ENCODE data around the gene CNOT2. TPM values are rescaled to one million over a fixed set of nuclear protein-coding genes. Genes with fewer than 3 reads are reported as not detected.

CNOT2 gene
- total RNA-seq, 1 experiment from 2014 or later: 64.7 TPM

DNA sequence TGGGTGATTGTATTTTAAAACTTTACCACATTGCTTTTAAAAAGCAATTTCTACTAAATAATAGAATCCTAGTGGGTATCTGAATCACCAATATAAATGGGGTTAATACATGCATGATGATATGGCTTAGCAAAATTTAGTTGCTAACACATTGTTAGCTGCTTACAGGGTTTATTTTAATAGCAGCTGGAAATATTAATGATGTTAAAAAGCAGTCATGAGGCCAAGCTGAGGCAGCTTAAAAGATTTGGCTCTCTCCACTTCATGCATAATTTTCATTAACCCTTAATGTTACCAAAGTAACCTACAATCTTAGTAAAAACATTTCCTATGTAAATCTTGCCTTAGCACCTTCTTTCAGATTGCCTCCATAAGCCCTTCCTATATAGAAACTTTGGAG, 49.2 kb upstream of the CNOT2 start:
- no peaks in the 10 kb centered on the region for H3K36me3 Mint-ChIP-seq
- H3K9me3 Mint-ChIP-seq: peaks cover 11% of the 10 kb centered on the region; the same call in 1 of the 2 replicates
- DNase-seq (ENCODE audit: low spot score): no peak
- H3K4me3 Mint-ChIP-seq: no peak overlapping the region
- POLR2A ChIA-PET: no interaction called here
- no peak overlapping the region for H3K27ac Mint-ChIP-seq
- no peaks in the 10 kb centered on the region for H3K27me3 Mint-ChIP-seq (ENCODE audit: low read depth)
- no peak for ATAC-seq
- no peak for TF ChIP-seq TP53 (CRISPR knock-in tag; IDR thresholded peaks at IDR 0.05)
- CTCF ChIA-PET: no interaction called here
- peaks cover 17% of the 10 kb centered on the region for H3K4me1 Mint-ChIP-seq

DNA sequence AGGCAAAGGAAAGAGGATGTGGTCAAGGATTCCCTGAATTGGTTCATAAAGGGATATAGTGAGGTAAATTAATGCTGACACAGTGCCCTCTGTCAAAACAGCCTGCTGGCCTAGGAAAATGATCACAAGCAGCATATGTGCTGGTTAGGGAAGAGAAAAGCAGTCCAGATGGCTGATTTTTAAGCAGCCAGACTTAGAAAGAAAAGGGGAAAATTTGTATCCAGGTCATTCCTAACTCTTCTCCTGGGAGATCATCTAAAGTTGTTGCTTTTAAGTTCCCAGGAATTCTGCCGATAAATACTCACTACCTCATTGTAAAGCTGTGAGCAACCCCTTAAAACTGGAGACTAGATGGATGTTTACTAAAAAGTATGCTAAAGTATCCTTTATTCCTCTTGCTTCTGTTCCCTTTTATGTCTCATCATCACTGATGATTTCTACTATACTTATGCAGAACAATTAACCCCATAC, 46.4 kb upstream of the CNOT2 start:
- Mint-ChIP-seq H3K36me3 (no peaks in the 10 kb centered on the region), H3K9me3 (peaks cover 11% of the 10 kb centered on the region; the same call in 1 of the 2 replicates), H3K4me1 (peaks cover 8% of the 10 kb centered on the region; the same call in 1 of the 2 replicates), H3K4me3 (no peak overlapping the region), H3K27me3 (ENCODE audit: low read depth) (no peaks in the 10 kb centered on the region), H3K27ac (no peak overlapping the region)
- TF ChIP-seq JAZF1 (CRISPR knock-in tag; IDR thresholded peaks at IDR 0.05): no peak
- no peak for TF ChIP-seq ZNF416 (CRISPR knock-in tag; IDR thresholded peaks at IDR 0.05)
- no peak for TF ChIP-seq AR (CRISPR knock-in tag; IDR thresholded peaks at IDR 0.05)
- TF ChIP-seq, protein P1, sequence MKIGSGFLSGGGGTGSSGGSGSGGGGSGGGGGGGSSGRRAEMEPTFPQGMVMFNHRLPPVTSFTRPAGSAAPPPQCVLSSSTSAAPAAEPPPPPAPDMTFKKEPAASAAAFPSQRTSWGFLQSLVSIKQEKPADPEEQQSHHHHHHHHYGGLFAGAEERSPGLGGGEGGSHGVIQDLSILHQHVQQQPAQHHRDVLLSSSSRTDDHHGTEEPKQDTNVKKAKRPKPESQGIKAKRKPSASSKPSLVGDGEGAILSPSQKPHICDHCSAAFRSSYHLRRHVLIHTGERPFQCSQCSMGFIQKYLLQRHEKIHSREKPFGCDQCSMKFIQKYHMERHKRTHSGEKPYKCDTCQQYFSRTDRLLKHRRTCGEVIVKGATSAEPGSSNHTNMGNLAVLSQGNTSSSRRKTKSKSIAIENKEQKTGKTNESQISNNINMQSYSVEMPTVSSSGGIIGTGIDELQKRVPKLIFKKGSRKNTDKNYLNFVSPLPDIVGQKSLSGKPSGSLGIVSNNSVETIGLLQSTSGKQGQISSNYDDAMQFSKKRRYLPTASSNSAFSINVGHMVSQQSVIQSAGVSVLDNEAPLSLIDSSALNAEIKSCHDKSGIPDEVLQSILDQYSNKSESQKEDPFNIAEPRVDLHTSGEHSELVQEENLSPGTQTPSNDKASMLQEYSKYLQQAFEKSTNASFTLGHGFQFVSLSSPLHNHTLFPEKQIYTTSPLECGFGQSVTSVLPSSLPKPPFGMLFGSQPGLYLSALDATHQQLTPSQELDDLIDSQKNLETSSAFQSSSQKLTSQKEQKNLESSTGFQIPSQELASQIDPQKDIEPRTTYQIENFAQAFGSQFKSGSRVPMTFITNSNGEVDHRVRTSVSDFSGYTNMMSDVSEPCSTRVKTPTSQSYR (CRISPR knock-in tag; IDR thresholded peaks at IDR 0.05): no peak
- TF ChIP-seq ZNF512 (CRISPR knock-in tag; IDR thresholded peaks at IDR 0.05; ENCODE audit: borderline replicate concordance): no peak
- TF ChIP-seq, protein P2, sequence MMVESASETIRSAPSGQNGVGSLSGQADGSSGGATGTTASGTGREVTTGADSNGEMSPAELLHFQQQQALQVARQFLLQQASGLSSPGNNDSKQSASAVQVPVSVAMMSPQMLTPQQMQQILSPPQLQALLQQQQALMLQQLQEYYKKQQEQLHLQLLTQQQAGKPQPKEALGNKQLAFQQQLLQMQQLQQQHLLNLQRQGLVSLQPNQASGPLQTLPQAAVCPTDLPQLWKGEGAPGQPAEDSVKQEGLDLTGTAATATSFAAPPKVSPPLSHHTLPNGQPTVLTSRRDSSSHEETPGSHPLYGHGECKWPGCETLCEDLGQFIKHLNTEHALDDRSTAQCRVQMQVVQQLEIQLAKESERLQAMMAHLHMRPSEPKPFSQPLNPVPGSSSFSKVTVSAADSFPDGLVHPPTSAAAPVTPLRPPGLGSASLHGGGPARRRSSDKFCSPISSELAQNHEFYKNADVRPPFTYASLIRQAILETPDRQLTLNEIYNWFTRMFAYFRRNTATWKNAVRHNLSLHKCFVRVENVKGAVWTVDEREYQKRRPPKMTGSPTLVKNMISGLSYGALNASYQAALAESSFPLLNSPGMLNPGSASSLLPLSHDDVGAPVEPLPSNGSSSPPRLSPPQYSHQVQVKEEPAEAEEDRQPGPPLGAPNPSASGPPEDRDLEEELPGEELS (CRISPR knock-in tag; IDR thresholded peaks at IDR 0.05): no peak
- TF ChIP-seq, protein P3, sequence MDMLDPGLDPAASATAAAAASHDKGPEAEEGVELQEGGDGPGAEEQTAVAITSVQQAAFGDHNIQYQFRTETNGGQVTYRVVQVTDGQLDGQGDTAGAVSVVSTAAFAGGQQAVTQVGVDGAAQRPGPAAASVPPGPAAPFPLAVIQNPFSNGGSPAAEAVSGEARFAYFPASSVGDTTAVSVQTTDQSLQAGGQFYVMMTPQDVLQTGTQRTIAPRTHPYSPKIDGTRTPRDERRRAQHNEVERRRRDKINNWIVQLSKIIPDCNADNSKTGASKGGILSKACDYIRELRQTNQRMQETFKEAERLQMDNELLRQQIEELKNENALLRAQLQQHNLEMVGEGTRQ (CRISPR knock-in tag; IDR thresholded peaks at IDR 0.05): no peak
- TF ChIP-seq FOXJ3 (CRISPR knock-in tag; IDR thresholded peaks at IDR 0.05; ENCODE audit: borderline replicate concordance): no peak
- TF ChIP-seq MXD4 (CRISPR knock-in tag; IDR thresholded peaks at IDR 0.05; ENCODE audit: borderline replicate concordance): no peak
- TF ChIP-seq IRF2 (CRISPR knock-in tag; IDR thresholded peaks at IDR 0.05; ENCODE audit: borderline replicate concordance, low read depth): no peak
- TF ChIP-seq, protein P4, sequence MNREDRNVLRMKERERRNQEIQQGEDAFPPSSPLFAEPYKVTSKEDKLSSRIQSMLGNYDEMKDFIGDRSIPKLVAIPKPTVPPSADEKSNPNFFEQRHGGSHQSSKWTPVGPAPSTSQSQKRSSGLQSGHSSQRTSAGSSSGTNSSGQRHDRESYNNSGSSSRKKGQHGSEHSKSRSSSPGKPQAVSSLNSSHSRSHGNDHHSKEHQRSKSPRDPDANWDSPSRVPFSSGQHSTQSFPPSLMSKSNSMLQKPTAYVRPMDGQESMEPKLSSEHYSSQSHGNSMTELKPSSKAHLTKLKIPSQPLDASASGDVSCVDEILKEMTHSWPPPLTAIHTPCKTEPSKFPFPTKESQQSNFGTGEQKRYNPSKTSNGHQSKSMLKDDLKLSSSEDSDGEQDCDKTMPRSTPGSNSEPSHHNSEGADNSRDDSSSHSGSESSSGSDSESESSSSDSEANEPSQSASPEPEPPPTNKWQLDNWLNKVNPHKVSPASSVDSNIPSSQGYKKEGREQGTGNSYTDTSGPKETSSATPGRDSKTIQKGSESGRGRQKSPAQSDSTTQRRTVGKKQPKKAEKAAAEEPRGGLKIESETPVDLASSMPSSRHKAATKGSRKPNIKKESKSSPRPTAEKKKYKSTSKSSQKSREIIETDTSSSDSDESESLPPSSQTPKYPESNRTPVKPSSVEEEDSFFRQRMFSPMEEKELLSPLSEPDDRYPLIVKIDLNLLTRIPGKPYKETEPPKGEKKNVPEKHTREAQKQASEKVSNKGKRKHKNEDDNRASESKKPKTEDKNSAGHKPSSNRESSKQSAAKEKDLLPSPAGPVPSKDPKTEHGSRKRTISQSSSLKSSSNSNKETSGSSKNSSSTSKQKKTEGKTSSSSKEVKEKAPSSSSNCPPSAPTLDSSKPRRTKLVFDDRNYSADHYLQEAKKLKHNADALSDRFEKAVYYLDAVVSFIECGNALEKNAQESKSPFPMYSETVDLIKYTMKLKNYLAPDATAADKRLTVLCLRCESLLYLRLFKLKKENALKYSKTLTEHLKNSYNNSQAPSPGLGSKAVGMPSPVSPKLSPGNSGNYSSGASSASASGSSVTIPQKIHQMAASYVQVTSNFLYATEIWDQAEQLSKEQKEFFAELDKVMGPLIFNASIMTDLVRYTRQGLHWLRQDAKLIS (CRISPR knock-in tag; IDR thresholded peaks at IDR 0.05; ENCODE audit: borderline replicate concordance): no peak
- TF ChIP-seq NFE2L1 (CRISPR knock-in tag; IDR thresholded peaks at IDR 0.05): no peak
- no peak for TF ChIP-seq GTF2I (CRISPR knock-in tag; conservative IDR thresholded peaks at IDR 0.05)
- TF ChIP-seq, protein P5, sequence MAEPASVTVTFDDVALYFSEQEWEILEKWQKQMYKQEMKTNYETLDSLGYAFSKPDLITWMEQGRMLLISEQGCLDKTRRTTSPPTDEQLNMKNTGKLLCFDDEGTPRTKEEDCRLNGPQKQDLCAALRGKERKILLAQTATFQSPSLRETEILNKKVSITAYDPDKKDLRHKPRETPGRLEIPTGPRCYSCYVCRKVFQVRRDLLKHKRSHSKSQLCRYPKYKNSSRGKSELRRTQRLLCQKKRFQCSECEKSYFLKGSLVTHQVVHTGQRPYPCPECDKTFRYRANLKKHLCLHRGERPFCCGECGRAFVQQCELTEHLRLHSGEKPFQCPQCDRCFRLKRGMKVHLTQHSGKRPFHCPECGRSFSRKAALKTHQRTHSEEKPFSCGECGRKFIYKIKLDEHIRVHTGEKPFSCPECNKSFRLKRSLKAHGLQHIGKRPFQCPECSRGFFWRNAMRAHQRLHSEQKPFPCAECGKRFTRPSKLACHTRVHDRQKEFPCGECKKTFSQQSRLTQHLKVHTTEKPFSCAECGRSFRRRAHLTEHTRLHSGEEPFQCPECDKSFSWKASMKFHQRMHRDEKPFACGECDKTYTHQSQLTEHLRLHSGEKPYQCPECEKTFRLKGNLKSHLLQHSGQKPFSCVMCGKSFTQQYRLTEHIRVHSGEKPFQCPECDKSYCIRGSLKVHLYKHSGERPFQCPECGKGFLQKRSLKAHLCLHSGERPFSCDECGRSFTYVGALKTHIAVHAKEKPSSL (CRISPR knock-in tag; conservative IDR thresholded peaks at IDR 0.05): no peak
- TF ChIP-seq ZNF423 (CRISPR knock-in tag; IDR thresholded peaks at IDR 0.05): no peak
- ChIA-PET POLR2A (no interaction called here), CTCF (no interaction called here)
- no peak for DNase-seq (ENCODE audit: low spot score)
- no peak for ATAC-seq
